ENCODE measurements around the gene LRRC71.

LRRC71 gene

DNA sequence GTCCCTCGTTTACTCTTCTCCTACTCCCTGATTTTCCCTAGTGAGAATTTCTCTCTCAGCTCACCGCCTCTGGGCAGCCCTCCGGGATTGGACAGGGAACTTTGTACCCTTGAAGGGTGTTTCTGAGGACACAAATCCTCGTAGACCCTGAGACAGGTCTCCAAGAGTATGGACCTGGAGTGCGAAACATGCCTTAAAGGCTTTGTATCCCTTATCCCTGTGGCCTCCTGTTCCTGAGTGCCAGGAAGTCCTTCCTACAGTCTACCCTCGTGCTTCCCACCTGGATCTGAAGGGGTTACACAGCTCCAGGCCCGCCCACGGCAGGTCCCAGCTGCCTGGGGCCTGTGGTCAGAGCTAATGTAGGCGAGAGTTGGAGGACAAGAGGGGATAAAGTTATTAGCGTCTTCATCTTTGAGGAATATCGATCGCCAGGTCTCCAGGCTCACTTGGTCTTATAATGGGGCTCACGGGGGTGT is 34.5 kb upstream of the LRRC71 start:
- TF ChIP-seq, protein P1, sequence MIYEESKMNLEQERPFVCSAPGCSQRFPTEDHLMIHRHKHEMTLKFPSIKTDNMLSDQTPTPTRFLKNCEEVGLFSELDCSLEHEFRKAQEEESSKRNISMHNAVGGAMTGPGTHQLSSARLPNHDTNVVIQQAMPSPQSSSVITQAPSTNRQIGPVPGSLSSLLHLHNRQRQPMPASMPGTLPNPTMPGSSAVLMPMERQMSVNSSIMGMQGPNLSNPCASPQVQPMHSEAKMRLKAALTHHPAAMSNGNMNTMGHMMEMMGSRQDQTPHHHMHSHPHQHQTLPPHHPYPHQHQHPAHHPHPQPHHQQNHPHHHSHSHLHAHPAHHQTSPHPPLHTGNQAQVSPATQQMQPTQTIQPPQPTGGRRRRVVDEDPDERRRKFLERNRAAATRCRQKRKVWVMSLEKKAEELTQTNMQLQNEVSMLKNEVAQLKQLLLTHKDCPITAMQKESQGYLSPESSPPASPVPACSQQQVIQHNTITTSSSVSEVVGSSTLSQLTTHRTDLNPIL (CRISPR knock-in tag; IDR thresholded peaks at IDR 0.05; ENCODE audit: low read depth), result no peak
- TF ChIP-seq ZC3H10 (CRISPR knock-in tag; IDR thresholded peaks at IDR 0.05) (no peak), BACH2 (CRISPR knock-in tag; IDR thresholded peaks at IDR 0.05; ENCODE audit: borderline replicate concordance) (no peak), OSR1 (CRISPR knock-in tag; IDR thresholded peaks at IDR 0.05) (no peak), ISL1 (CRISPR knock-in tag; IDR thresholded peaks at IDR 0.05) (no peak), TOX (CRISPR knock-in tag; IDR thresholded peaks at IDR 0.05; ENCODE audit: borderline replicate concordance) (no peak), TCF4 (CRISPR knock-in tag; IDR thresholded peaks at IDR 0.05; ENCODE audit: borderline replicate concordance) (no peak), GLIS3 (CRISPR knock-in tag; IDR thresholded peaks at IDR 0.05) (no peak), ZNF565 (CRISPR knock-in tag; conservative IDR thresholded peaks at IDR 0.05; ENCODE audit: low read depth) (no peak), ARNTL (CRISPR knock-in tag; IDR thresholded peaks at IDR 0.05; ENCODE audit: borderline replicate concordance, low read depth) (no peak), SNAI2 (CRISPR knock-in tag; IDR thresholded peaks at IDR 0.05) (no peak), ZNF70 (CRISPR knock-in tag; IDR thresholded peaks at IDR 0.05) (no peak), PPARA (CRISPR knock-in tag; IDR thresholded peaks at IDR 0.05; ENCODE audit: borderline replicate concordance) (no peak), ZNF8 (CRISPR knock-in tag; IDR thresholded peaks at IDR 0.05) (no peak), ZFP3 (CRISPR knock-in tag; IDR thresholded peaks at IDR 0.05) (no peak), ESRRG (CRISPR knock-in tag; IDR thresholded peaks at IDR 0.05) (no peak), ZFP30 (CRISPR knock-in tag; IDR thresholded peaks at IDR 0.05) (no peak)
- TF ChIP-seq, protein P2, sequence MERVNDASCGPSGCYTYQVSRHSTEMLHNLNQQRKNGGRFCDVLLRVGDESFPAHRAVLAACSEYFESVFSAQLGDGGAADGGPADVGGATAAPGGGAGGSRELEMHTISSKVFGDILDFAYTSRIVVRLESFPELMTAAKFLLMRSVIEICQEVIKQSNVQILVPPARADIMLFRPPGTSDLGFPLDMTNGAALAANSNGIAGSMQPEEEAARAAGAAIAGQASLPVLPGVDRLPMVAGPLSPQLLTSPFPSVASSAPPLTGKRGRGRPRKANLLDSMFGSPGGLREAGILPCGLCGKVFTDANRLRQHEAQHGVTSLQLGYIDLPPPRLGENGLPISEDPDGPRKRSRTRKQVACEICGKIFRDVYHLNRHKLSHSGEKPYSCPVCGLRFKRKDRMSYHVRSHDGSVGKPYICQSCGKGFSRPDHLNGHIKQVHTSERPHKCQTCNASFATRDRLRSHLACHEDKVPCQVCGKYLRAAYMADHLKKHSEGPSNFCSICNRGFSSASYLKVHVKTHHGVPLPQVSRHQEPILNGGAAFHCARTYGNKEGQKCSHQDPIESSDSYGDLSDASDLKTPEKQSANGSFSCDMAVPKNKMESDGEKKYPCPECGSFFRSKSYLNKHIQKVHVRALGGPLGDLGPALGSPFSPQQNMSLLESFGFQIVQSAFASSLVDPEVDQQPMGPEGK (CRISPR knock-in tag; IDR thresholded peaks at IDR 0.05; ENCODE audit: borderline replicate concordance), result no peak
- TF ChIP-seq, protein P3, sequence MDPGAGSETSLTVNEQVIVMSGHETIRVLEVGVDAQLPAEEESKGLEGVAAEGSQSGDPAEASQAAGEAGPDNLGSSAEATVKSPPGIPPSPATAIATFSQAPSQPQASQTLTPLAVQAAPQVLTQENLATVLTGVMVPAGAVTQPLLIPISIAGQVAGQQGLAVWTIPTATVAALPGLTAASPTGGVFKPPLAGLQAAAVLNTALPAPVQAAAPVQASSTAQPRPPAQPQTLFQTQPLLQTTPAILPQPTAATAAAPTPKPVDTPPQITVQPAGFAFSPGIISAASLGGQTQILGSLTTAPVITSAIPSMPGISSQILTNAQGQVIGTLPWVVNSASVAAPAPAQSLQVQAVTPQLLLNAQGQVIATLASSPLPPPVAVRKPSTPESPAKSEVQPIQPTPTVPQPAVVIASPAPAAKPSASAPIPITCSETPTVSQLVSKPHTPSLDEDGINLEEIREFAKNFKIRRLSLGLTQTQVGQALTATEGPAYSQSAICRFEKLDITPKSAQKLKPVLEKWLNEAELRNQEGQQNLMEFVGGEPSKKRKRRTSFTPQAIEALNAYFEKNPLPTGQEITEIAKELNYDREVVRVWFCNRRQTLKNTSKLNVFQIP (CRISPR knock-in tag; IDR thresholded peaks at IDR 0.05; ENCODE audit: borderline replicate concordance, low read depth), result no peak
- TF ChIP-seq, protein P4, sequence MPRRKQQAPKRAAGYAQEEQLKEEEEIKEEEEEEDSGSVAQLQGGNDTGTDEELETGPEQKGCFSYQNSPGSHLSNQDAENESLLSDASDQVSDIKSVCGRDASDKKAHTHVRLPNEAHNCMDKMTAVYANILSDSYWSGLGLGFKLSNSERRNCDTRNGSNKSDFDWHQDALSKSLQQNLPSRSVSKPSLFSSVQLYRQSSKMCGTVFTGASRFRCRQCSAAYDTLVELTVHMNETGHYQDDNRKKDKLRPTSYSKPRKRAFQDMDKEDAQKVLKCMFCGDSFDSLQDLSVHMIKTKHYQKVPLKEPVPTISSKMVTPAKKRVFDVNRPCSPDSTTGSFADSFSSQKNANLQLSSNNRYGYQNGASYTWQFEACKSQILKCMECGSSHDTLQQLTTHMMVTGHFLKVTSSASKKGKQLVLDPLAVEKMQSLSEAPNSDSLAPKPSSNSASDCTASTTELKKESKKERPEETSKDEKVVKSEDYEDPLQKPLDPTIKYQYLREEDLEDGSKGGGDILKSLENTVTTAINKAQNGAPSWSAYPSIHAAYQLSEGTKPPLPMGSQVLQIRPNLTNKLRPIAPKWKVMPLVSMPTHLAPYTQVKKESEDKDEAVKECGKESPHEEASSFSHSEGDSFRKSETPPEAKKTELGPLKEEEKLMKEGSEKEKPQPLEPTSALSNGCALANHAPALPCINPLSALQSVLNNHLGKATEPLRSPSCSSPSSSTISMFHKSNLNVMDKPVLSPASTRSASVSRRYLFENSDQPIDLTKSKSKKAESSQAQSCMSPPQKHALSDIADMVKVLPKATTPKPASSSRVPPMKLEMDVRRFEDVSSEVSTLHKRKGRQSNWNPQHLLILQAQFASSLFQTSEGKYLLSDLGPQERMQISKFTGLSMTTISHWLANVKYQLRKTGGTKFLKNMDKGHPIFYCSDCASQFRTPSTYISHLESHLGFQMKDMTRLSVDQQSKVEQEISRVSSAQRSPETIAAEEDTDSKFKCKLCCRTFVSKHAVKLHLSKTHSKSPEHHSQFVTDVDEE (CRISPR knock-in tag; IDR thresholded peaks at IDR 0.05), result no peak
- ATAC-seq, result no peak

DNA sequence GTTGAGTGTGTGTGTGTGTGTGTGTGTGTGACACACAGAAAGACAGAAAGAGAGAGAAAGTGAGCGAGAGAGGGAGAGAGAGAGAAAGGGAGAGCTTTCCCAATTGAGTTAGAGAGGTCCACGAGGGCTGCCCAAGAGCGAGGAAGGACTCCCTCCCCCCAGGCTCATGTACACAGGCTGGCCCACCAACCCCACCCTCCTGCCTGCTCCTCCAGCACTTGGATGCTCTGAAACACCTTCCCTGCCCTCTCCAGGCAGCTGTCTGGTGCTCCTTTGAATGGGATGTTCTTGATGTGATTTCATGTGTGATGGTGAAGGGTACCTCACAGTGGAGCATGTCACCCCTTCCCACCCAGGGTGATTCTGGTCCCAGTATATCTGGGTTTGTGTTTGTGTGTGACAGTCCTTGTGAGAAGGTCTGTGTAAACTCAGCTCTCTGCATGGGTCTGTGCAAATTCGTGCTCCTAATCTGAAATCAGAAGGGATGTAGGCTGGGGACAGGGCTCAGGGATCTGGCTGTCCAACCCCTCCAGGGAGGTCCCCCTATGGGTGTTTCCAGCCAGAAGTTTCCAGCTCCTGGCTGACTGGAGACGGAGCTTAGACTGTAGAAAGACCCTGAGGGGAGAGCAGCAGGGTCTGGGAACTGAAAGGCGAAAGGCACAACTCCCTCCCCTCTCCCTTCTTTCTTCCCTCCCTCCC is 33.7 kb upstream of the LRRC71 start:
- ATAC-seq, result no peak; the same call in 2 of the 3 replicates
- no peak for TF ChIP-seq ZNF70 (CRISPR knock-in tag; IDR thresholded peaks at IDR 0.05)
- no peak for TF ChIP-seq ZFP3 (CRISPR knock-in tag; IDR thresholded peaks at IDR 0.05)
- no peak for TF ChIP-seq ZNF8 (CRISPR knock-in tag; IDR thresholded peaks at IDR 0.05)
- TF ChIP-seq, protein P3 (CRISPR knock-in tag; IDR thresholded peaks at IDR 0.05; ENCODE audit: borderline replicate concordance, low read depth), result no peak
- TF ChIP-seq PPARA (CRISPR knock-in tag; IDR thresholded peaks at IDR 0.05; ENCODE audit: borderline replicate concordance), result no peak
- no peak for TF ChIP-seq CSDC2 (CRISPR knock-in tag; IDR thresholded peaks at IDR 0.05)
- no peak for TF ChIP-seq RARB (CRISPR knock-in tag; IDR thresholded peaks at IDR 0.05)
- TF ChIP-seq ARNTL (CRISPR knock-in tag; IDR thresholded peaks at IDR 0.05; ENCODE audit: borderline replicate concordance, low read depth), result no peak
- TF ChIP-seq, protein P2 (CRISPR knock-in tag; IDR thresholded peaks at IDR 0.05; ENCODE audit: borderline replicate concordance), result no peak
- no peak for TF ChIP-seq ESRRG (CRISPR knock-in tag; IDR thresholded peaks at IDR 0.05)
- TF ChIP-seq ZFP30 (CRISPR knock-in tag; IDR thresholded peaks at IDR 0.05), result no peak
- TF ChIP-seq, protein P5, sequence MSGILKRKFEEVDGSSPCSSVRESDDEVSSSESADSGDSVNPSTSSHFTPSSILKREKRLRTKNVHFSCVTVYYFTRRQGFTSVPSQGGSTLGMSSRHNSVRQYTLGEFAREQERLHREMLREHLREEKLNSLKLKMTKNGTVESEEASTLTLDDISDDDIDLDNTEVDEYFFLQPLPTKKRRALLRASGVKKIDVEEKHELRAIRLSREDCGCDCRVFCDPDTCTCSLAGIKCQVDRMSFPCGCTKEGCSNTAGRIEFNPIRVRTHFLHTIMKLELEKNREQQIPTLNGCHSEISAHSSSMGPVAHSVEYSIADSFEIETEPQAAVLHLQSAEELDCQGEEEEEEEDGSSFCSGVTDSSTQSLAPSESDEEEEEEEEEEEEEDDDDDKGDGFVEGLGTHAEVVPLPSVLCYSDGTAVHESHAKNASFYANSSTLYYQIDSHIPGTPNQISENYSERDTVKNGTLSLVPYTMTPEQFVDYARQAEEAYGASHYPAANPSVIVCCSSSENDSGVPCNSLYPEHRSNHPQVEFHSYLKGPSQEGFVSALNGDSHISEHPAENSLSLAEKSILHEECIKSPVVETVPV (CRISPR knock-in tag; IDR thresholded peaks at IDR 0.05), result no peak
- TF ChIP-seq BACH2 (CRISPR knock-in tag; IDR thresholded peaks at IDR 0.05; ENCODE audit: borderline replicate concordance), result no peak
- TF ChIP-seq TOX (CRISPR knock-in tag; IDR thresholded peaks at IDR 0.05; ENCODE audit: borderline replicate concordance), result no peak
- TF ChIP-seq, protein P1 (CRISPR knock-in tag; IDR thresholded peaks at IDR 0.05; ENCODE audit: low read depth), result no peak
- TF ChIP-seq GLIS3 (CRISPR knock-in tag; IDR thresholded peaks at IDR 0.05), result no peak
- no peak for TF ChIP-seq ZNF565 (CRISPR knock-in tag; conservative IDR thresholded peaks at IDR 0.05; ENCODE audit: low read depth)
- no peak for TF ChIP-seq ZC3H10 (CRISPR knock-in tag; IDR thresholded peaks at IDR 0.05)

Measured in SK-N-SH treated with all-trans-retinoic acid at 6 μM for 48 hours (cell line).